HG02981 (cell line): ENCODE data around the gene MYO5A.
A peak's percentile ranks its signal among the peaks of the same experiment; 100 is the strongest.
"Not testable (repeated sequence)": the region's sequence is repeated elsewhere in the genome, so short reads cannot be mapped to it uniquely, and the experiment has no call there.

ENCODE experiments used
- ATAC-seq: cut with Tn5 transposase; IDR thresholded peaks from one replicate; pipeline ENCODE4 v1.9.1; 2021; ENCODE audit warnings: mild to moderate bottlenecking, moderate library complexity; ENCODE audit not compliant: unreplicated experiment

MYO5A gene

GRCh38 chr15:52546031-52546751, 17.5 kb upstream of the MYO5A start:
- ATAC-seq = no peak

DNA sequence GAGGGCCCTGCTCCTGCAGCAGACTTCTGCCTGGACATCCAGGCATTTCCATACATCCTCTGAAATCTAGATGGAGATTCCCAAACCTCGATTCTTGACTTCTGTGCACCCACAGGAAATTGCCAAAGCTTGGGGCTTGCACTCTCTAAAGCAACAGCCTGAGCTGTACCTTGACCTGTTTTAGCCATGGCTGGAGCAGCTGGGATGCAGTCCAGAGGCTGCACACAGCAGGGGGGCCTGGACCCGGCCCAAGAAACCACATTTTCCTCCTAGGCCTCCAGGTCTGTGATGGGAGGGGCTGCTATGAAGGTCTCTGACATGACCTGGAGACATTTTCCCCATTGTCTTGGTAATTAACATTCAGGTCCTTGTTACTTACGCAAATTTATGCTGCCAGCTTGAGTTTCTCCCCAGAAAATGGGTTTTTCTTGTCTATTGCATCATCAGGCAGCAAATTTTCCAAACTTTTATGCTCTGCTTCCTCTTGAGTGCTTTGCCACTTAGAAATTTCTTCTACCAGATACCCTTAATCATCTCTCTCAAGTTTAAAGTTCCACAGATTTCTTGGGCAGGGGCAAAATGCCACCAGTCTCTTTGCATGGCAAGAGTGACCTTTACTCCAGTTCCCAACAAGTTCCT, 11.8 kb upstream of the MYO5A start:
- ATAC-seq = no peak

DNA sequence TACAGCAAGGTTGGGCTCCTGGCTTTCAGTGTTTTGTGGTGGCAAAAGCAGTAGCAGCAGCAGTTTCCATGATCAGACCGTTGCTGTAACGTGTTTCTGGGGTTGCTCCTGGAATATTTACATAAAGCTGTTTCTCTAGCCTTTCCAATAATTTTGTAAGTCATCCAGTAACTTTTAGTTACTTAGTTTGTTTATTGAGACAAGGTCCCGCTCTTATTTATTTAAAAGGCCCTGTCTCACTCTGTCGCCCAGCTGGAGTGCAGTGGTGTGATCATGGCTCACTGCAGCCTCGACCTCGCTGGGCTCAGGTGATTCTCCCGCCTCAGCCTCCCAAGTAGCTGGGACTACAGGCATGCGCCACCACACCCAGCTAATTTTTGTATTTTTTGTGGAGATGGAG, 8.8 kb upstream of the MYO5A start:
- no peak for ATAC-seq

DNA sequence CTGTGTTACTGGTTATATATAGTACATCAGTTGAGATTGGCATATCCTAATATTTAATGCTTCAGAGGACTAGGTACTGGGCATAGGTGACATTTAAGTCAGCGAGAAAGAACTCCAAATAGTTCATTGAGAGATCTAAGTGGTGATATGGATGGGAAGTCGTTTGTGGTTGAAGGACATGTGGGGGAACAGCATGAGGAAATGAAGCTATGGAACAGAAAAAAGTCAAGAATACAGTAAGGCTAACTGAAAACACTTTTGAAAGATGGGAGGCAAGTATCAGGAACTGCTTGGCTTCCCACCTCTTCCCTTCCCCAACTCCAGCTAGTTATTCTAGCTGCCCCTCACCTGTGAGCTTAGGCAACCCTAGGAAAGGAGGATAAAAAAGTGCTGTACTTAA, 3.7 kb upstream of the MYO5A start:
- ATAC-seq = no peak

DNA sequence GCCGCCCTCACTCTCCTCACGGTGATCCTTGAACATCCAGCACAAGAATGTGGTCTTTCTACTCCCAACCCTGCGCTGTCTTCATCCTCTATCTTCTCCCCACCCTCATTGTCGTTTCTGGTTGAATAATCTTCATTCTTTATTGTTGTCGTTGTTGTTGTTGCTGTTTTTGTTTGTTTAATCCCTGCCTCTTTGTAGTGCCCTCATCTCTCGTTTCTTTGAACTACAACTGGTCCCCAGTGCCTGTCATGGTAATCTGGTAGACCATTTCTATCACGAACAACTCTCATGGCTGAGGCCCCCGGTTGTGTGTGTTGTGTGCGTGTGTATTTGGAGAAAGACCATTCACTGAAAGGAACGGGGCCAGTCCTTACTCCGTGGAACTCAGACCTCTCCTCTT, 1.3 kb upstream of the MYO5A start:
- no peak for ATAC-seq

GRCh38 chr15:52529341-52529924, 753 bp upstream of the MYO5A start:
- ATAC-seq = no peak

DNA sequence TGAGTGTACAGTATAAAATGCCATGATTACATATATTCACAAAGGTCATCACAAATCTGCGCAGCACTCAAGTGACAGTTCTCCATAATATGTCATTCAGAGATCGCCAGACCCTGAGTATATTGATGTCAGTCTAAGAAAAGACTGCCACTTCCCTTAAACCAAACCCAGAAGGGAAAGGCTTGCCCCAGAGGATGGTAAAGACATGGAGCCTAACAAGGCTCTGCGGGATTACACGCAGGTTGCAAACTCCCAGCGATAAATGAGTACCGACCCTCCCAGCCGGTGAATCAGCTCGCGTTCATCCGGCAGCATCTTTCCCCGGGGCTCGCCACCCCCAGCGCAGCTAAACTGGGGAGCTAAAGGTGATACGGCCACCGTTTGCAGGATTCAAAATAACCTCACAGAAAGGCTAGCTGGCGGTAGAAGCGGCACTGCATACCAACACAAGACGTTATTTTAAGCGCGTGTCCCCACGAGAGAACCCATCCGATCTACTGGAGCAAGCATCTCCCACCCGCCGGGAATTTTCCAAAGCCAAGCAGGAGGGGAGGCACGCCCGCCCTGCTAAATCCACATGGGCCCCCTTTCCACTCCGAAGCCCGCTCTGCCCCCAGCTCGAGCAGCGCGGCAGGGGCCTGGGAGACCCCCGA, 643 bp downstream of the MYO5A start:
- peak; percentile 14 for ATAC-seq

DNA sequence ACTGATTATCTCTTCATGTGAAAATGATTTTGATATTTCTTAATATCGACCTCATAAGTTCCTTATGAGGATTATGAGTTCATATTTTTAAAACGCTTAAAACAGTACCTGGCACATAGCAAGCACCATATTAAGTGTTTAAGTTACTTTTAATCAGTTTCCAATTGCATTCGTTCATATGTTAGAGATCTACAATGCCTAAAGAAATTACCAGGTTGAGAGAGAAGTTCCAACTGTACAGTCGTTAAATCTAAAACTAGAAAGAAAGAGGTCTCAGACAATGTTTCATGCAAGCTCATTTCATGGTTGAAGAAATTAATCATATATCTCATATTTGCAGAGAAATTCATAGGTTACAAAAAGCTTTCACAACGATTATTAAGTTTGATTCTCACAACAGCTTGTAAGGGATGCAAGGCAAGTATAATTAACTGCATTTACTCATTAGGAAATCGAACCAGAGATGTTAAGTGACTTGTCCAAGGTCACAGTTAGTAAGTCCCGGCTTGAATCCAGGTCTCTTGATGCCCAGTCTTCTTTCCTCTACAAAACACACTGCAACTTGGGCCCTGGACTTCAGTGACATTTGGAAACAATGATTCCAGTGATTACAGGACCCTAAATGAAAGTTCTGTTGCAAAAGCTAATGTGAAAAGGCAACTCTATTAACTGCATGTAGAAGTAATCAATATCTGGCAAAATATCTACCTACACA, 1.3 kb downstream of the MYO5A start:
- ATAC-seq = no peak

DNA sequence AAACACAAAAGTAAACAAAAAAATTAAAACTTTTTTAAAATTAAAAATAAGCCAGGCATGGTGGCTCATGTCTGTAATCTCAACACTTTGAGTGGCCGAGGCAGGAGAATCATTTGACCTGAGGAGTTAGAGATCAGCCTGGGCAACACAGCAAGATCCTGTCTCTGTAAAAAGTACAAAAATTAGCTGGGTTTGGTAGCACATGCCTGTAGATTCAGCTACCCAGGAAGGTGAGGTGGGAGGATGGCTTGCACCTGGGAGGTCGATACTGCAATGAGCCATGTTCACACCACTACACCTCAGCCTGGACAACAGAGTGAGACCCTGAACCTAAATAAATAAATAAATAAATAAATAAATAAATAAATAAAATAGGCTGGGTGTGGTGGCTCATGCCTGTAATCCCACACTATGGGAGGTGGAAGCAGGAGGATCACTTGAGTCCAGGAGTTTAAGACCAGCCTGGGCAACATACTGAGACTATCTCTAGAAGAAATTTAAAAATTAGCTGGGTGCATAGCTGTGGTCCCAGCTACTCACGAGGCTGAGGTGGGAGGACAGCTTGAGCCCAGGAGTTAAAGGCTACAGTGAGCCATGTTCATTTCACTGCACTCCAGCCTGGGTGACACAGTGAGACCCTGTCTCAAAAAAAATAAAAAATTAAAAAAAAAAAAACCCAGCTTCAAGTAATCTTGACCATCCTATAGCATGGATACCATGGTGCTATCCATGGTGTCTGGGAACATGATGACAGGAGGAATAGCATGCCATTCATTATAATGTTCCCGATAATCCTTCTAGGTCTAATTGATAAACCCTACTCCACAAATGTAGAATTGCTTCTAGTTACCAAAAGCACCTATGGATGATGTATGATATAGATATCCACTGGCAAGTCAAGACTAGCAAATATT, 4.2 kb downstream of the MYO5A start:
- ATAC-seq = no peak

DNA sequence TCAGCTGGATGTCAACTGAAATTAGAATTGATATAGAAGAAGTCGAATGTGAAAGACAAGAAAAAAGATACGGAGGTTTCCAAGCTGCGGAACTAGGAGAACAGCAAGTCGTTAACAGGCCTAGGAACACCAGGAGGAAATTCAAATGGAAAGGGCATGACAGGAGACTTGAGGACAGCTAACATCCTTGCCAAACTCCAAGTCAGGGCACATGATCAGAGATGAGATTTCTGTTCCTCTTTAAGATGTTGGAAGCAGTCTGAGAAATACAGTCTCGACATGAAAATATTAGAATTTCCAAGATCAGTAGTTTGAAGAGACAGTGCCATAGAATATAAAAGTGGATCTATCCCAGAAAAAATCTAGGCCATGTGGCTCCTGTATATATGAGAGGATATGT, 5.0 kb downstream of the MYO5A start:
- no peak for ATAC-seq

- no peak for ATAC-seq
Measured at GRCh38 chr15:52523192-52523591, 5.5 kb downstream of the MYO5A start.

GRCh38 chr15:52521682-52522081, 7.0 kb downstream of the MYO5A start:
- no peak for ATAC-seq

GRCh38 chr15:52520421-52520820, 8.3 kb downstream of the MYO5A start:
- ATAC-seq = no peak

- ATAC-seq = no peak
Measured at GRCh38 chr15:52518487-52519371, 10.0 kb downstream of the MYO5A start.

DNA sequence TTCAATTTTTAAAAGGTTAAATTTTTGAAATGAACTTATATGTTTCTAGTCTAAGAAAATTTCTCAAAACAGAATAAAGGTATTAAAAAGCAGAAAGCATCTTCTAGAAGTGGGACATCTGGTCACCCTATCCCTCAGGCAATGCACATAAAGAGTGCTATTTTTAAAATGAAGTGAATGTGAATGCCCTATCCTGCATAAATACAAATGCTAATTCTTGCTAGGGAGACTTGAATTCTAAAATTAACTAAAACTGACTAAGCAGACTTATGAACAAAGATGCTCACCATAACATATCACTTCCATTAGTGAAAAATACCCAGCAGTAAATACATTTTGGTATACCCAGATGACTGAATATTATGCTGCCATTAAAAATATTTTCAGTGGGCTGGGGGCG, 11.7 kb downstream of the MYO5A start:
- ATAC-seq = no peak

- no peak for ATAC-seq
Measured at GRCh38 chr15:52515343-52515742, 13.3 kb downstream of the MYO5A start.

GRCh38 chr15:52514482-52514881, 14.2 kb downstream of the MYO5A start:
- ATAC-seq = no peak

- not testable (repeated sequence) for ATAC-seq
Measured at GRCh38 chr15:52512869-52513268, 15.8 kb downstream of the MYO5A start.

- ATAC-seq = no peak
Measured at GRCh38 chr15:52511084-52511483, 17.6 kb downstream of the MYO5A start.
